Panc1 (cell line): ENCODE results near the gene RP9. TPM values are rescaled to one million over a fixed set of nuclear protein-coding genes. Genes with fewer than 3 reads are reported as not detected.

ENCODE experiments used
- ATAC-seq: fragments of 200-7000 bp; cut with Tn5 transposase; 2 replicates; pipeline ENCODE4 v1.9.1; 2020; ENCODE audit warnings: mild to moderate bottlenecking, moderate library complexity
- BruUV-seq: library from RNA; stranded (reverse); fragments of 400-500 nt; replicated peaks from 2 replicates; lab custom pipeline; 2021; lab: Mats Ljungman, UMichigan
- CTCF ChIA-PET: fragments of 300-600 bp; sonication (Branson Sonifier 250); formaldehyde crosslinking; loops from one replicate; lab custom pipeline; 2022; ENCODE audit warnings: antibody characterized with exemption; lab: Charles Lee
- POLR2A ChIA-PET: fragments of 300-600 bp; sonication (Branson Sonifier 250); formaldehyde crosslinking; loops from one replicate; lab custom pipeline; 2022; ENCODE audit warnings: antibody characterized with exemption; lab: Charles Lee
- DNase-seq: peaks from one replicate; pipeline ENCODE4 v3.0.0-alpha.2; 2010; ENCODE audit warnings: low read depth, low spot score
- H3K27ac ChIP-seq: 2 replicates; pipeline ENCODE4 v1.5.1; 2011; ENCODE audit warnings: mild to moderate bottlenecking, low read length, inconsistent platforms
- H3K27me3 ChIP-seq: fragments of 200-500 bp; sonication (Bioruptor generic); 2 replicates; pipeline ENCODE4 v1.6.0; 2014; ENCODE audit warnings: low read length, inconsistent platforms; ENCODE audit not compliant: control insufficient read depth, insufficient read depth
- H3K36me3 ChIP-seq: fragments of 200-500 bp; sonication (Bioruptor generic); 2 replicates; pipeline ENCODE4 v1.5.1; 2014; ENCODE audit warnings: inconsistent platforms, mild to moderate bottlenecking, low read length, moderate library complexity; ENCODE audit not compliant: control insufficient read depth, insufficient read depth
- H3K4me1 ChIP-seq: 2 replicates; pipeline ENCODE4 v1.5.1; 2011; ENCODE audit warnings: inconsistent platforms, mild to moderate bottlenecking, low read length, moderate library complexity; ENCODE audit not compliant: control insufficient read depth, insufficient read depth
- H3K4me3 ChIP-seq, 2 experiments: 2 replicates each; pipeline ENCODE4 v1.5.1; 2011 to 2012; ENCODE audit warnings: low read depth in 2 of 2, low read length in 2 of 2, mild to moderate bottlenecking in 2 of 2, inconsistent platforms in 1 of 2, moderate library complexity in 1 of 2
- H3K9me3 ChIP-seq: fragments of 200-500 bp; sonication (Bioruptor generic); 2 replicates; pipeline ENCODE4 v1.5.1; 2014; ENCODE audit warnings: low read depth, mild to moderate bottlenecking, inconsistent platforms, low read length, moderate library complexity; ENCODE audit not compliant: control insufficient read depth, insufficient read depth
- CTCF ChIP-seq: fragments of 450-650 bp; IDR thresholded peaks from 2 replicates; pipeline ENCODE4 v1.5.1; 2017; ENCODE audit warnings: mild to moderate bottlenecking
- POLR2AphosphoS5 ChIP-seq: IDR thresholded peaks from 2 replicates; pipeline ENCODE4 v1.6.1; 2012; ENCODE audit warnings: mild to moderate bottlenecking, low read depth, low read length, moderate library complexity
- REST ChIP-seq, 2 experiments: IDR thresholded peaks; 2 replicates each; pipeline ENCODE4 v1.6.1; 2011 to 2012; ENCODE audit warnings: low read depth in 2 of 2, control low read depth in 1 of 2, low read length in 1 of 2, mild to moderate bottlenecking in 1 of 2, moderate library complexity in 1 of 2; ENCODE audit not compliant: insufficient read depth in 1 of 2
- SIN3A ChIP-seq: IDR thresholded peaks from 2 replicates; pipeline ENCODE4 v1.6.1; 2012; ENCODE audit warnings: low read depth, mild to moderate bottlenecking, low read length, moderate library complexity, borderline replicate concordance; ENCODE audit not compliant: insufficient read depth
- TCF7L2 ChIP-seq: IDR thresholded peaks from 2 replicates; pipeline ENCODE4 v1.6.1; 2011; ENCODE audit warnings: mild to moderate bottlenecking, low read depth, low read length, inconsistent platforms
- in situ Hi-C: cut with HindIII; loops from 2 replicates; pipeline ENCODE4 v1.10.0; 2016; ENCODE audit warnings: low sequenced_read_pairs, low pct_unique_long_range_greater_than_20kb
- intact Hi-C: fragments of 100-400 bp; cut with micrococcal nuclease; formaldehyde crosslinking; loops from one replicate; pipeline ENCODE4 v1.10.0; 2022; ENCODE audit not compliant: unreplicated experiment
- total RNA-seq: library from RNA; stranded (reverse); gene quantifications from one replicate; pipeline ENCODE4 v1.2.1, GENCODE V29; 2021; ENCODE audit not compliant: unreplicated experiment

The RP9 gene
- total RNA-seq, 1 experiment from 2014 or later = 22.1 TPM

- TF ChIP-seq SIN3A = no peak
- no peak for TF ChIP-seq REST (IDR thresholded peaks at IDR 0.05; ENCODE audit: insufficient read depth in 1 of 2, low read depth in 2 of 2, low read length in 1 of 2)
- no peak for TF ChIP-seq TCF7L2
- TF ChIP-seq POLR2AphosphoS5 = peak; percentile 75; the same call in 1 of the 2 replicates
- in situ Hi-C loops (no loop called here), intact Hi-C loops (no loop called here)
- ChIA-PET CTCF (interaction anchor here (0.6 kb wide), 1 partner anchor 134 kb away, joined by 4 read pairs; no protein-coding TSS in a partner anchor), POLR2A (interaction anchor here (0.5 kb wide), 1 partner anchor 16 kb away, joined by 8 read pairs; no protein-coding TSS in a partner anchor)
- no TSS peak for BruUV-seq
- H3K9me3 ChIP-seq = peaks cover 4% of the 10 kb centered on the region; the same call in 1 of the 2 replicates
- ATAC-seq = peak; percentile 98
- H3K4me1 ChIP-seq = peaks cover 17% of the 10 kb centered on the region
- H3K4me3 ChIP-seq = peak overlapping the region; percentile 77 to 89
- DNase-seq = peak; percentile 81
- peak overlapping the region; percentile 91 for H3K27ac ChIP-seq
- H3K36me3 ChIP-seq = no peaks in the 10 kb centered on the region; the same call in 1 of the 2 replicates
- no peaks in the 10 kb centered on the region for H3K27me3 ChIP-seq
These were observed 46.3 kb downstream of the RP9 start for GRCh38 chr7:33062782-33063443.

GRCh38 chr7:33062023-33062781 is 47.0 kb downstream of the RP9 start, which contains the start of gene NT5C3A:
Gene NT5C3A, minus strand, starts transcription at chr7:33062776. Its CDS starts 71 bp downstream, at chr7:33062705.
- DNase-seq = no peak
- CTCF ChIA-PET = interaction anchor here (0.6 to 0.7 kb wide), 2 partner anchors 119 to 133 kb away, joined by 3 to 4 read pairs; no protein-coding TSS in a partner anchor

More at GRCh38 chr7:33062023-33062781, 47.0 kb downstream of the RP9 start, which contains the start of gene NT5C3A:
- Histone ChIP-seq H3K27me3 (no peaks in the 10 kb centered on the region), H3K27ac (peak within 1 kb of the TSS; percentile 91), H3K36me3 (no peaks in the 10 kb centered on the region; the same call in 1 of the 2 replicates), H3K4me3 (peak within 1 kb of the TSS; percentile 77 to 89), H3K4me1 (peaks cover 17% of the 10 kb centered on the region), H3K9me3 (peaks cover 4% of the 10 kb centered on the region; the same call in 1 of the 2 replicates)
- TF ChIP-seq CTCF (no peak), SIN3A (peak; percentile 51; the same call in 1 of the 2 replicates), TCF7L2 (no peak), REST (IDR thresholded peaks at IDR 0.05; ENCODE audit: insufficient read depth in 1 of 2, low read depth in 2 of 2, low read length in 1 of 2) (no peak), POLR2AphosphoS5 (no peak)
- ATAC-seq = peak; percentile 14
- BruUV-seq = no TSS peak
- intact Hi-C loops = no loop called here
- POLR2A ChIA-PET = interaction anchor here (0.5 kb wide), 1 partner anchor 15 kb away, joined by 8 read pairs; no protein-coding TSS in a partner anchor
- in situ Hi-C loops = no loop called here
